Measurements from ENCODE around the gene STT3B.

STT3B gene

GRCh38 chr3:31522152-31522551, 10.6 kb upstream of the STT3B start:
- Histone ChIP-seq H3K36me3 (ENCODE audit: control insufficient read depth in 1 of 2, insufficient read depth in 2 of 2, low read length in 2 of 2) (no peaks in the 10 kb centered on the region), H3K4me3 (ENCODE audit: low read depth in 1 of 2, low read length in 2 of 2) (no peak overlapping the region), H3K9me3 (ENCODE audit: control insufficient read depth in 1 of 2, low read length in 2 of 2) (no peaks in the 10 kb centered on the region), H3K27ac (ENCODE audit: low read length) (no peak overlapping the region), H3K27me3 (ENCODE audit: low read depth, low read length) (no peaks in the 10 kb centered on the region), H3K4me1 (ENCODE audit: control insufficient read depth in 1 of 2, insufficient read depth in 2 of 2, low read length in 2 of 2) (no peaks in the 10 kb centered on the region)

GRCh38 chr3:31523543-31523942, 9.2 kb upstream of the STT3B start:
- H3K27ac ChIP-seq (ENCODE audit: low read length), result no peak overlapping the region
- no peak overlapping the region for H3K4me3 ChIP-seq (ENCODE audit: low read depth in 1 of 2, low read length in 2 of 2)
- H3K4me1 ChIP-seq (ENCODE audit: control insufficient read depth in 1 of 2, insufficient read depth in 2 of 2, low read length in 2 of 2), result no peaks in the 10 kb centered on the region
- H3K27me3 ChIP-seq (ENCODE audit: low read depth, low read length), result no peaks in the 10 kb centered on the region
- no peaks in the 10 kb centered on the region for H3K36me3 ChIP-seq (ENCODE audit: control insufficient read depth in 1 of 2, insufficient read depth in 2 of 2, low read length in 2 of 2)
- no peaks in the 10 kb centered on the region for H3K9me3 ChIP-seq (ENCODE audit: control insufficient read depth in 1 of 2, low read length in 2 of 2)

GRCh38 chr3:31525532-31525931, 7.2 kb upstream of the STT3B start:
- H3K36me3 ChIP-seq (ENCODE audit: control insufficient read depth in 1 of 2, insufficient read depth in 2 of 2, low read length in 2 of 2), result no peaks in the 10 kb centered on the region
- no peaks in the 10 kb centered on the region for H3K27me3 ChIP-seq (ENCODE audit: low read depth, low read length)
- H3K4me1 ChIP-seq (ENCODE audit: control insufficient read depth in 1 of 2, insufficient read depth in 2 of 2, low read length in 2 of 2), result peaks cover 0 to 3% of the 10 kb centered on the region in 2 donors

GRCh38 chr3:31529421-31529820, 3.3 kb upstream of the STT3B start:
- Histone ChIP-seq H3K27ac (ENCODE audit: low read length) (no peak overlapping the region), H3K4me1 (ENCODE audit: control insufficient read depth in 1 of 2, insufficient read depth in 2 of 2, low read length in 2 of 2) (peaks cover 11 to 15% of the 10 kb centered on the region in 2 donors), H3K36me3 (ENCODE audit: control insufficient read depth in 1 of 2, insufficient read depth in 2 of 2, low read length in 2 of 2) (peaks cover 0 to 4% of the 10 kb centered on the region in 2 donors), H3K4me3 (ENCODE audit: low read depth in 1 of 2, low read length in 2 of 2) (no peak overlapping the region), H3K27me3 (ENCODE audit: low read depth, low read length) (no peaks in the 10 kb centered on the region), H3K9me3 (ENCODE audit: control insufficient read depth in 1 of 2, low read length in 2 of 2) (no peaks in the 10 kb centered on the region)

More at GRCh38 chr3:31525532-31525931, 7.2 kb upstream of the STT3B start:
- no peak overlapping the region for H3K4me3 ChIP-seq (ENCODE audit: low read depth in 1 of 2, low read length in 2 of 2)
- H3K27ac ChIP-seq (ENCODE audit: low read length), result no peak overlapping the region
- no peaks in the 10 kb centered on the region for H3K9me3 ChIP-seq (ENCODE audit: control insufficient read depth in 1 of 2, low read length in 2 of 2)

- Histone ChIP-seq H3K4me1 (ENCODE audit: control insufficient read depth in 1 of 2, insufficient read depth in 2 of 2, low read length in 2 of 2) (peaks cover 18 to 21% of the 10 kb centered on the region in 2 donors), H3K36me3 (ENCODE audit: control insufficient read depth in 1 of 2, insufficient read depth in 2 of 2, low read length in 2 of 2) (peaks cover 0 to 4% of the 10 kb centered on the region in 2 donors), H3K27me3 (ENCODE audit: low read depth, low read length) (no peaks in the 10 kb centered on the region), H3K9me3 (ENCODE audit: control insufficient read depth in 1 of 2, low read length in 2 of 2) (no peaks in the 10 kb centered on the region), H3K4me3 (ENCODE audit: low read depth in 1 of 2, low read length in 2 of 2) (peak overlapping the region; percentile 93 to 97), H3K27ac (ENCODE audit: low read length) (no peak overlapping the region)
These were observed 2.4 kb upstream of the STT3B start for GRCh38 chr3:31530039-31530959.

GRCh38 chr3:31530960-31531335, 1.8 kb upstream of the STT3B start:
- H3K4me3 ChIP-seq (ENCODE audit: low read depth in 1 of 2, low read length in 2 of 2), result peak overlapping the region; percentile 93 to 97
- H3K27me3 ChIP-seq (ENCODE audit: low read depth, low read length), result no peaks in the 10 kb centered on the region
- peaks cover 21 to 23% of the 10 kb centered on the region in 2 donors for H3K4me1 ChIP-seq (ENCODE audit: control insufficient read depth in 1 of 2, insufficient read depth in 2 of 2, low read length in 2 of 2)
- no peaks in the 10 kb centered on the region for H3K9me3 ChIP-seq (ENCODE audit: control insufficient read depth in 1 of 2, low read length in 2 of 2)
- H3K27ac ChIP-seq (ENCODE audit: low read length), result peak overlapping the region; percentile 98
- H3K36me3 ChIP-seq (ENCODE audit: control insufficient read depth in 1 of 2, insufficient read depth in 2 of 2, low read length in 2 of 2), result peaks cover 0 to 4% of the 10 kb centered on the region in 2 donors

- Histone ChIP-seq H3K4me1 (ENCODE audit: control insufficient read depth in 1 of 2, insufficient read depth in 2 of 2, low read length in 2 of 2) (peaks cover 26 to 28% of the 10 kb centered on the region in 2 donors), H3K9me3 (ENCODE audit: control insufficient read depth in 1 of 2, low read length in 2 of 2) (no peaks in the 10 kb centered on the region), H3K4me3 (ENCODE audit: low read depth in 1 of 2, low read length in 2 of 2) (peak overlapping the region; percentile 93 to 97), H3K36me3 (ENCODE audit: control insufficient read depth in 1 of 2, insufficient read depth in 2 of 2, low read length in 2 of 2) (peaks cover 0 to 4% of the 10 kb centered on the region in 2 donors), H3K27ac (ENCODE audit: low read length) (peak overlapping the region; percentile 98), H3K27me3 (ENCODE audit: low read depth, low read length) (no peaks in the 10 kb centered on the region)
These were observed 1.2 kb upstream of the STT3B start for GRCh38 chr3:31531452-31531991.

GRCh38 chr3:31531992-31532586, 636 bp upstream of the STT3B start:
- Histone ChIP-seq H3K36me3 (ENCODE audit: control insufficient read depth in 1 of 2, insufficient read depth in 2 of 2, low read length in 2 of 2) (peaks cover 0 to 4% of the 10 kb centered on the region in 2 donors), H3K27ac (ENCODE audit: low read length) (peak overlapping the region; percentile 98), H3K9me3 (ENCODE audit: control insufficient read depth in 1 of 2, low read length in 2 of 2) (no peaks in the 10 kb centered on the region), H3K27me3 (ENCODE audit: low read depth, low read length) (no peaks in the 10 kb centered on the region), H3K4me1 (ENCODE audit: control insufficient read depth in 1 of 2, insufficient read depth in 2 of 2, low read length in 2 of 2) (peaks cover 30 to 34% of the 10 kb centered on the region in 2 donors), H3K4me3 (ENCODE audit: low read depth in 1 of 2, low read length in 2 of 2) (peak overlapping the region; percentile 93 to 97)

- H3K27me3 ChIP-seq (ENCODE audit: low read depth, low read length), result no peaks in the 10 kb centered on the region
- H3K36me3 ChIP-seq (ENCODE audit: control insufficient read depth in 1 of 2, insufficient read depth in 2 of 2, low read length in 2 of 2), result peaks cover 0 to 4% of the 10 kb centered on the region in 2 donors
- H3K9me3 ChIP-seq (ENCODE audit: control insufficient read depth in 1 of 2, low read length in 2 of 2), result no peaks in the 10 kb centered on the region
- H3K4me3 ChIP-seq (ENCODE audit: low read depth in 1 of 2, low read length in 2 of 2), result peak overlapping the region; percentile 67 to 97
- peak overlapping the region; percentile 36 for H3K27ac ChIP-seq (ENCODE audit: low read length)
- H3K4me1 ChIP-seq (ENCODE audit: control insufficient read depth in 1 of 2, insufficient read depth in 2 of 2, low read length in 2 of 2), result peaks cover 30 to 34% of the 10 kb centered on the region in 2 donors
These were observed 692 bp downstream of the STT3B start for GRCh38 chr3:31533169-31534064.

- peak overlapping the region; percentile 67 to 97 for H3K4me3 ChIP-seq (ENCODE audit: low read depth in 1 of 2, low read length in 2 of 2)
- peaks cover 0 to 4% of the 10 kb centered on the region in 2 donors for H3K36me3 ChIP-seq (ENCODE audit: control insufficient read depth in 1 of 2, insufficient read depth in 2 of 2, low read length in 2 of 2)
- peak overlapping the region; percentile 33 for H3K27ac ChIP-seq (ENCODE audit: low read length)
- no peaks in the 10 kb centered on the region for H3K27me3 ChIP-seq (ENCODE audit: low read depth, low read length)
- peaks cover 30 to 37% of the 10 kb centered on the region in 2 donors for H3K4me1 ChIP-seq (ENCODE audit: control insufficient read depth in 1 of 2, insufficient read depth in 2 of 2, low read length in 2 of 2)
- no peaks in the 10 kb centered on the region for H3K9me3 ChIP-seq (ENCODE audit: control insufficient read depth in 1 of 2, low read length in 2 of 2)
These were observed 1.3 kb downstream of the STT3B start for GRCh38 chr3:31534065-31534425.

All from muscle layer of duodenum (tissue), 2 donors.